GM23338 (cell line): ENCODE results near the gene SDR42E1. TPM values are rescaled to one million over a fixed set of nuclear protein-coding genes. Genes with fewer than 3 reads are reported as not detected.

ENCODE experiments used
- EZH2phosphoT487 ChIP-seq: fragments of 200-600 bp; sonication (generic); IDR thresholded peaks from one replicate; pipeline ENCODE4 v1.8.1; 2018; ENCODE audit warnings: antibody characterized with exemption; ENCODE audit not compliant: unreplicated experiment
- JUNB ChIP-seq: IDR thresholded peaks from one replicate; pipeline ENCODE4 v1.6.1; 2016; ENCODE audit warnings: antibody characterized with exemption; ENCODE audit not compliant: unreplicated experiment
- NANOG ChIP-seq: IDR thresholded peaks from 2 replicates; pipeline ENCODE4 v1.6.1; 2016; ENCODE audit warnings: antibody characterized with exemption, borderline replicate concordance
- REST ChIP-seq: IDR thresholded peaks from one replicate; pipeline ENCODE4 v1.6.1; 2018; ENCODE audit warnings: antibody characterized with exemption; ENCODE audit not compliant: unreplicated experiment
- polyA plus RNA-seq: library from polyadenylated mRNA; unstranded; fragments of >200 nt; fragmentation: Nextera tagmentation; extraction: Ambion mirVana; gene quantifications from 2 replicates; pipeline ENCODE4 v1.2.1, GENCODE V29; 2016
- total RNA-seq: library from RNA; depleted of rRNA; stranded (reverse); fragments of >200 nt; shearing (Covaris generic); gene quantifications from 2 replicates; pipeline ENCODE4 v1.2.3, GENCODE V29; 2014; rRNA removed
- TF ChIP-seq, protein P1 (sequence below): IDR thresholded peaks from 2 replicates; pipeline ENCODE4 v1.6.1; 2016; ENCODE audit warnings: antibody characterized with exemption

Gene SDR42E1
- total and polyA plus RNA-seq, 2 experiments from 2014 or later = 0.03 TPM; not detected in 1

DNA sequence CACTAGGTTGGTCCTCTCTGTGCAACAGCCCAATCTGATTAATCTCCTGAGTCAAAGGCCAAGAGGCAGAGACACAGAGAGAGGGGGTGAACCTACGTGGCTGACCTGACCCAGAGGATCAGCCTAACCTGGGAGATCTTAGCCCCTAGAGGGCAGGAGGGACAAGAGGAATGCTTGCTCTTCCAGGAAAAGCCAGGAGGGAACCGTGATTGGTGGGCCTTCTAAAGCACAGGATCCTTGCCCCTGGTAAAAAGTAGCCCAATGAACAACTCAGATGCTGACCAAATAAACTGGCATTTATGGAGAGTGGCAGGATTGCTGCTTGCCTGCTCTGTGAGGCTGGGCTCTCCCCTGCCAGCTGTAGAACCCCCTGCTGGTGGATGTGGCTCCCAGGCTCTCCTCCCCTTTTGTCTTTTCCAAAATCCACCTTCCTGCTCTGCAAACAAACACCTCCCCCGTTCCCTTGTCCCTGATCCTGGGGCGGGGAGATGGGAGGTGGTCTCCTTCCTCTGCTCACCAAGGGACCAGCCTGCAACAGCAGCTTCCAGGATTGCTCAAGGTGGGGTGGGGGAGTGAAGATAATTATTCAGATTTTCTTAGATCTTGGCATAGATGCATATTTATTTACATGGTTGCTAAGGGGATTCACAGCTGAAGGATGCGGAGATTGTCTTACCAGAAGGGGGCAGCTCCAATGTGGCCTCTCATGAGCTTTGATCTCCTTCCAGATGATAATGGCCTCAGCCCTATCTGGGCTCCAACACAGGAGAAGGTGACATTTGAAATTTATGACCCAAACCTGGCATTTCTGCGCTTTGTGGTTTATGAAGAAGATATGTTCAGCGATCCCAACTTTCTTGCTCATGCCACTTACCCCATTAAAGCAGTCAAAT is 71.9 kb downstream of the SDR42E1 start (continued):
- TF ChIP-seq, protein P1, sequence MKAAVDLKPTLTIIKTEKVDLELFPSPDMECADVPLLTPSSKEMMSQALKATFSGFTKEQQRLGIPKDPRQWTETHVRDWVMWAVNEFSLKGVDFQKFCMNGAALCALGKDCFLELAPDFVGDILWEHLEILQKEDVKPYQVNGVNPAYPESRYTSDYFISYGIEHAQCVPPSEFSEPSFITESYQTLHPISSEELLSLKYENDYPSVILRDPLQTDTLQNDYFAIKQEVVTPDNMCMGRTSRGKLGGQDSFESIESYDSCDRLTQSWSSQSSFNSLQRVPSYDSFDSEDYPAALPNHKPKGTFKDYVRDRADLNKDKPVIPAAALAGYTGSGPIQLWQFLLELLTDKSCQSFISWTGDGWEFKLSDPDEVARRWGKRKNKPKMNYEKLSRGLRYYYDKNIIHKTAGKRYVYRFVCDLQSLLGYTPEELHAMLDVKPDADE = no peak
- TF ChIP-seq EZH2phosphoT487 (no peak), JUNB (no peak), REST (no peak), NANOG (no peak)

Other genes starting within 250 kb of the SDR42E1 start
- 3.6 and 5.9 TPM in 2 replicates for gene PLCG2, start 232.2 kb downstream of the SDR42E1 start, total RNA-seq
- gene PLCG2, start 232.2 kb downstream of the SDR42E1 start, polyA plus RNA-seq = 1.4 and 2.4 TPM in 2 replicates
- not detected in 2 replicates for gene HSD17B2, start 23.8 kb upstream of the SDR42E1 start, total RNA-seq
- 0.03 and 0.29 TPM in 2 replicates for gene HSD17B2, start 23.8 kb upstream of the SDR42E1 start, polyA plus RNA-seq
- 40.8 and 49.1 TPM in 2 replicates for gene MPHOSPH6, start 158.8 kb upstream of the SDR42E1 start, total RNA-seq
- gene MPHOSPH6, start 158.8 kb upstream of the SDR42E1 start, polyA plus RNA-seq = 91.1 and 94.7 TPM in 2 replicates